ENCODE measurements around the gene TMEM272.
A peak's percentile ranks its signal among the peaks of the same experiment; 100 is the strongest.

The TMEM272 gene

GRCh38 chr13:51818276-51818675, 26.7 kb downstream of the TMEM272 start:
- Mint-ChIP-seq H3K36me3 (ENCODE audit: low read depth) (no peaks in the 10 kb centered on the region), H3K4me3 (no peak overlapping the region), H3K27me3 (ENCODE audit: low read depth) (peaks cover 28% of the 10 kb centered on the region), H3K4me1 (peaks cover 6% of the 10 kb centered on the region), H3K9me3 (no peaks in the 10 kb centered on the region), H3K27ac (no peak overlapping the region)
- TF ChIP-seq CTCF (IDR thresholded peaks at IDR 0.05; ENCODE audit: unreplicated experiment in 3 of 3): no peak

GRCh38 chr13:51817717-51818116, 27.3 kb downstream of the TMEM272 start:
- Mint-ChIP-seq H3K27me3 (ENCODE audit: low read depth) (peaks cover 28% of the 10 kb centered on the region), H3K27ac (no peak overlapping the region), H3K9me3 (no peaks in the 10 kb centered on the region), H3K36me3 (ENCODE audit: low read depth) (no peaks in the 10 kb centered on the region), H3K4me1 (peaks cover 6% of the 10 kb centered on the region), H3K4me3 (no peak overlapping the region)
- no peak for TF ChIP-seq CTCF (IDR thresholded peaks at IDR 0.05; ENCODE audit: unreplicated experiment in 3 of 3)

- Mint-ChIP-seq H3K4me3 (no peak overlapping the region), H3K4me1 (peaks cover 6% of the 10 kb centered on the region), H3K27ac (no peak overlapping the region)
Measured at GRCh38 chr13:51816604-51817249, 28.2 kb downstream of the TMEM272 start.

GRCh38 chr13:51815848-51816247, 29.1 kb downstream of the TMEM272 start:
- H3K9me3 Mint-ChIP-seq: no peaks in the 10 kb centered on the region
- no peak overlapping the region for H3K4me3 Mint-ChIP-seq
- no peak for TF ChIP-seq CTCF (IDR thresholded peaks at IDR 0.05; ENCODE audit: unreplicated experiment in 3 of 3)
- no peaks in the 10 kb centered on the region for H3K36me3 Mint-ChIP-seq (ENCODE audit: low read depth)
- H3K27me3 Mint-ChIP-seq (ENCODE audit: low read depth): peaks cover 23% of the 10 kb centered on the region
- H3K27ac Mint-ChIP-seq: no peak overlapping the region
- peaks cover 6% of the 10 kb centered on the region for H3K4me1 Mint-ChIP-seq

More at GRCh38 chr13:51816604-51817249, 28.2 kb downstream of the TMEM272 start:
- Mint-ChIP-seq H3K9me3 (no peaks in the 10 kb centered on the region), H3K36me3 (ENCODE audit: low read depth) (no peaks in the 10 kb centered on the region), H3K27me3 (ENCODE audit: low read depth) (peaks cover 28% of the 10 kb centered on the region)
- TF ChIP-seq CTCF (IDR thresholded peaks at IDR 0.05; ENCODE audit: unreplicated experiment in 3 of 3): no peak

GRCh38 chr13:51814825-51815650, 29.9 kb downstream of the TMEM272 start:
- Mint-ChIP-seq H3K9me3 (no peaks in the 10 kb centered on the region), H3K27ac (no peak overlapping the region), H3K27me3 (ENCODE audit: low read depth) (peaks cover 22% of the 10 kb centered on the region), H3K4me3 (peak overlapping the region in 1 of 3 experiments; percentile 21), H3K36me3 (ENCODE audit: low read depth) (no peaks in the 10 kb centered on the region), H3K4me1 (peaks cover 6% of the 10 kb centered on the region)
- TF ChIP-seq CTCF (IDR thresholded peaks at IDR 0.05; ENCODE audit: unreplicated experiment in 3 of 3): peak; percentile 70 to 76 (median 72)

Measured in nephron (organoid).